Measurements from ENCODE around the gene TSPOAP1. TPM values are rescaled to one million over a fixed set of nuclear protein-coding genes. Genes with fewer than 3 reads are reported as not detected.

Gene TSPOAP1
- total RNA-seq, 2 donors from 2014 or later, result 22.6 to 26.3 TPM

- Histone ChIP-seq H3K27me3 (replicated peaks; ENCODE audit: insufficient read depth) (no peaks in the 10 kb centered on the region), H3K9me3 (no peaks in the 10 kb centered on the region), H3K27ac (no peak overlapping the region), H3K4me1 (ENCODE audit: control insufficient read depth in 1 of 2, low read depth in 2 of 2) (no peaks in the 10 kb centered on the region), H3K4me3 (no peak overlapping the region), H3K36me3 (peaks cover 5% of the 10 kb centered on the region)
- DNase-seq (ENCODE audit: low spot score) (no peak), ATAC-seq (ENCODE audit: insufficient number of reproducible peaks, low FRiP score, low read depth) (no peak)
- TF ChIP-seq CTCF (IDR thresholded peaks at IDR 0.05), result no peak
Measured at GRCh38 chr17:58315281-58315711, 13.3 kb downstream of the TSPOAP1 start.

GRCh38 chr17:58314706-58315015, 13.9 kb downstream of the TSPOAP1 start:
- Histone ChIP-seq H3K27ac (no peak overlapping the region), H3K4me1 (ENCODE audit: control insufficient read depth in 1 of 2, low read depth in 2 of 2) (no peaks in the 10 kb centered on the region), H3K27me3 (replicated peaks; ENCODE audit: insufficient read depth) (no peaks in the 10 kb centered on the region), H3K36me3 (peaks cover 5% of the 10 kb centered on the region), H3K4me3 (no peak overlapping the region), H3K9me3 (no peaks in the 10 kb centered on the region)
- no peak for TF ChIP-seq CTCF (IDR thresholded peaks at IDR 0.05)
- DNase-seq (ENCODE audit: low spot score), result no peak
- no peak for ATAC-seq (ENCODE audit: insufficient number of reproducible peaks, low FRiP score, low read depth)

- no peak for DNase-seq (ENCODE audit: low spot score)
- Histone ChIP-seq H3K36me3 (peaks cover 5% of the 10 kb centered on the region), H3K27ac (no peak overlapping the region), H3K27me3 (replicated peaks; ENCODE audit: insufficient read depth) (no peaks in the 10 kb centered on the region), H3K9me3 (no peaks in the 10 kb centered on the region), H3K4me3 (no peak overlapping the region), H3K4me1 (ENCODE audit: control insufficient read depth in 1 of 2, low read depth in 2 of 2) (no peaks in the 10 kb centered on the region)
- ATAC-seq (ENCODE audit: insufficient number of reproducible peaks, low FRiP score, low read depth), result no peak
- no peak for TF ChIP-seq CTCF (IDR thresholded peaks at IDR 0.05)
Measured at GRCh38 chr17:58313815-58314705, 14.5 kb downstream of the TSPOAP1 start.

- ATAC-seq (ENCODE audit: insufficient number of reproducible peaks, low FRiP score, low read depth) (no peak), DNase-seq (ENCODE audit: low spot score) (no peak)
- no peak for TF ChIP-seq CTCF (IDR thresholded peaks at IDR 0.05)
- Histone ChIP-seq H3K4me3 (no peak overlapping the region), H3K27ac (no peak overlapping the region), H3K27me3 (replicated peaks; ENCODE audit: insufficient read depth) (no peaks in the 10 kb centered on the region), H3K9me3 (no peaks in the 10 kb centered on the region), H3K36me3 (peaks cover 5% of the 10 kb centered on the region), H3K4me1 (ENCODE audit: control insufficient read depth in 1 of 2, low read depth in 2 of 2) (no peaks in the 10 kb centered on the region)
Measured at GRCh38 chr17:58312829-58313228, 15.8 kb downstream of the TSPOAP1 start.

- no peak for ATAC-seq (ENCODE audit: insufficient number of reproducible peaks, low FRiP score, low read depth)
- Histone ChIP-seq H3K9me3 (no peaks in the 10 kb centered on the region), H3K4me3 (no peak overlapping the region), H3K4me1 (ENCODE audit: control insufficient read depth in 1 of 2, low read depth in 2 of 2) (no peaks in the 10 kb centered on the region), H3K36me3 (peaks cover 5% of the 10 kb centered on the region), H3K27ac (no peak overlapping the region), H3K27me3 (replicated peaks; ENCODE audit: insufficient read depth) (no peaks in the 10 kb centered on the region)
- TF ChIP-seq CTCF (IDR thresholded peaks at IDR 0.05), result no peak
- DNase-seq (ENCODE audit: low spot score), result no peak
Measured at GRCh38 chr17:58312021-58312630, 16.5 kb downstream of the TSPOAP1 start.
